ENCODE measurements around the gene ANKRD17. TPM values are rescaled to one million over a fixed set of nuclear protein-coding genes. Genes with fewer than 3 reads are reported as not detected.

ANKRD17 gene
- total RNA-seq, 2 donors from 2014 or later, result 47.1 to 56.3 TPM

- Histone ChIP-seq H3K9me3 (no peaks in the 10 kb centered on the region), H3K4me1 (peaks cover 0 to 48% of the 10 kb centered on the region in 2 donors), H3K27ac (no peak overlapping the region), H3K36me3 (no peaks in the 10 kb centered on the region), H3K4me3 (no peak overlapping the region), H3K27me3 (no peaks in the 10 kb centered on the region)
- no peak for DNase-seq (ENCODE audit: low spot score)
- TF ChIP-seq CTCF (IDR thresholded peaks at IDR 0.05), result no peak
Measured at GRCh38 chr4:73250642-73251041, 8.0 kb downstream of the ANKRD17 start.

GRCh38 chr4:73248821-73249220 lies 9.8 kb downstream of the ANKRD17 start:
- DNase-seq (ENCODE audit: low spot score), result no peak
- TF ChIP-seq CTCF (IDR thresholded peaks at IDR 0.05), result no peak
- H3K36me3 ChIP-seq, result no peaks in the 10 kb centered on the region
- H3K4me1 ChIP-seq, result peaks cover 0 to 32% of the 10 kb centered on the region in 2 donors
- no peaks in the 10 kb centered on the region for H3K27me3 ChIP-seq
- no peaks in the 10 kb centered on the region for H3K9me3 ChIP-seq
- no peak overlapping the region for H3K27ac ChIP-seq
- no peak overlapping the region for H3K4me3 ChIP-seq

- no peak for DNase-seq (ENCODE audit: low spot score)
- no peak overlapping the region for H3K27ac ChIP-seq
- no peaks in the 10 kb centered on the region for H3K36me3 ChIP-seq
- TF ChIP-seq CTCF (IDR thresholded peaks at IDR 0.05), result no peak
- peaks cover 0 to 28% of the 10 kb centered on the region in 2 donors for H3K4me1 ChIP-seq
- no peak overlapping the region for H3K4me3 ChIP-seq
- H3K9me3 ChIP-seq, result no peaks in the 10 kb centered on the region
- H3K27me3 ChIP-seq, result no peaks in the 10 kb centered on the region
Measured at GRCh38 chr4:73248416-73248815, 10.2 kb downstream of the ANKRD17 start.

GRCh38 chr4:73247100-73247499 lies 11.5 kb downstream of the ANKRD17 start:
- TF ChIP-seq CTCF (IDR thresholded peaks at IDR 0.05), result no peak
- H3K36me3 ChIP-seq, result no peaks in the 10 kb centered on the region
- H3K27me3 ChIP-seq, result no peaks in the 10 kb centered on the region
- no peak for DNase-seq (ENCODE audit: low spot score)
- no peaks in the 10 kb centered on the region for H3K9me3 ChIP-seq
- no peak overlapping the region for H3K27ac ChIP-seq
- H3K4me1 ChIP-seq, result peaks cover 0 to 18% of the 10 kb centered on the region in 2 donors
- no peak overlapping the region for H3K4me3 ChIP-seq

- no peak overlapping the region for H3K27ac ChIP-seq
Measured at GRCh38 chr4:73245955-73246354, 12.6 kb downstream of the ANKRD17 start.

More at GRCh38 chr4:73245955-73246354, 12.6 kb downstream of the ANKRD17 start:
- H3K9me3 ChIP-seq, result no peaks in the 10 kb centered on the region
- H3K4me1 ChIP-seq, result peaks cover 0 to 13% of the 10 kb centered on the region in 2 donors
- no peaks in the 10 kb centered on the region for H3K36me3 ChIP-seq
- no peak for DNase-seq (ENCODE audit: low spot score)
- no peaks in the 10 kb centered on the region for H3K27me3 ChIP-seq
- TF ChIP-seq CTCF (IDR thresholded peaks at IDR 0.05), result no peak
- H3K4me3 ChIP-seq, result no peak overlapping the region

All from right atrium auricular region (tissue), 2 donors.